ENCODE results near the gene MICALL2.
A peak's percentile ranks its signal among the peaks of the same experiment; 100 is the strongest.

MICALL2 gene

GRCh38 chr7:1432411-1433082 lies 26.7 kb downstream of the MICALL2 start:
- peak in 11 of 14 donors; percentile 9 to 52 (median 25) for DNase-seq

DNA sequence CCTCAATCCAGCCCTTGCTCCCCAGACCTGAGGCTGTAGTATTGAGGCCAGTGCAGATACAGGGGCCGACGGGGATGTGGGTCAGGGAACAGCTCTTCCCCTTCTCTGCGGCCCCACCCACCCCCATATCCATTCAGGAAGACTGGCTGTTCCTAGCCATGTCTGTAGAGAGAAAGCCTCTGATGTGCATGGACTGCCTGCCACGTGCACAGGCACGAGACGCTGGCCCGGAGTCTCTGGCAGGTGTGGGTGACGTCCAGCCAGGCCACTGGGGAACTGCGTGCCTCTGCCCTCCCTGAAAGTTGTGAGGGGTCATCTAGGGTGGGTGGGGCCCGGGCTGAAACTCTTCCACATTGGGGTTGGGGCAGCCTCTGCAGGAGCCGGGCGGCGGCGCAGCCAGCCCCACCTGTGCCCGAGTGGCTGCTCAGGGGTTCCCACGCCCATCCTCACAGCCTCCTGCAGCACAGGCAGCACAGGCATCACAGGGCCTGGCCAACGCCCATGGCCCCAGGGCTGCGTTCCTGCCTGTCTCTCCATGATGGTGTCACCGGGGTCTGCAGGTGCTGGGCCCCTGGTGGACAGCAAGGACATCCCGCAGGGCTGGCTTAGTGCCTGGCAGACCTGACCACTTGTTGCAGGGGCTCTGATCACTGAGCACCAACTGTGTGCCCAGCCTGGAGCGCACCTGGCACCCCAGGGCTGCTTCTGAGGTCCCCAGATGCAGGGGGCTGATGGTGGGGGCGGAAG lies 27.5 kb downstream of the MICALL2 start:
- DNase-seq, result no peak

DNA sequence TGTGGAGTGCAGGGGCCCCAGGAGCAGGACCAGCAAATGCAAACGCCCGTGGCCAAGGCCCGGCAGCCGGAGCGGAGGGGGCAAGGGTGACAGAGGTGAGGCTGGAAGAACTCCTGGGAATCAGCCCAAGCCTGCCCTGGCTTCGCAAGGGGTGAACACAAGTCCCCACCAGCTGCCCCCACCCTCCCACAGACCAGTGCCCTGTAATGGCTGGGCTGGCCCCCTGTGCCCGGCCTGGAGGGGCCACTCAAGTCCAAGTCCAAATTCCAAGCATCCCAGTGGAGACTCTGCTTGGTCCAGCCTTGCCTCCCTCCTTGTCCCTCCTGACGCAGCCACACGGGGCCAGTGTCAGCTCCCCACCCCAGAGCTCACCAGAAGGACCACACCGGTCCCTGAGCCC lies 28.0 kb downstream of the MICALL2 start:
- DNase-seq, result no peak

- DNase-seq, result no peak
Observed at GRCh38 chr7:1430056-1430845, 29.0 kb downstream of the MICALL2 start.

DNA sequence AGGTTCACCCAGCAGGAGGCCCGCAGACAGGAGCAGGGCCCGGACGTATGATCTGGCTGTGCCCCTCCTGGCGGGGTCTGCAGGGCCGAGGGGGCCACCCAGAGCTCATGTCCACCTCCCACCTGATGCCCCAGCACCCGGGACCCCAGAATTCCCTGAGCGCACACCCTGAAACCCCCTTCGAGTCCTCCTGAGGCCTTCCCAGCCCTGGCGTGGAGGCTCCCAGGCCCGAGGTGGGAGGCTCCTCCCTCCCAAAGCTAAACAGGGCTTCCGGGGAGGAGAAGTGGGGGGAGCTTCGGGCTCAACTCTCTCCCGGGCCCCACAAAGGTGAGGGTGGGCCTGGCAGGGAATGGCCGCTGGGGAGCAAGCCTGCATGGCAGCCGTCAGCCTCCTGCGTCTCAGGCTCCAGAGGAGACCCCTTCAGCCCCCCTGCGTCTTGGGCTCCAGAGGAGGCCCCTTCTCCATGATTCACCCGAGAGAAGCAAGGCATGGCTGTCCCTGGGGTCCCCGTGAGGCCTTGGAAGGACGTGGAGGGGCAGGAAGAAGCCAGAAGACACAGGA lies 30.2 kb downstream of the MICALL2 start:
- DNase-seq, result no peak

- no peak for DNase-seq
Observed at GRCh38 chr7:1427064-1427657, 32.1 kb downstream of the MICALL2 start.

GRCh38 chr7:1426474-1426873 lies 32.8 kb downstream of the MICALL2 start:
- no peak for DNase-seq

DNA sequence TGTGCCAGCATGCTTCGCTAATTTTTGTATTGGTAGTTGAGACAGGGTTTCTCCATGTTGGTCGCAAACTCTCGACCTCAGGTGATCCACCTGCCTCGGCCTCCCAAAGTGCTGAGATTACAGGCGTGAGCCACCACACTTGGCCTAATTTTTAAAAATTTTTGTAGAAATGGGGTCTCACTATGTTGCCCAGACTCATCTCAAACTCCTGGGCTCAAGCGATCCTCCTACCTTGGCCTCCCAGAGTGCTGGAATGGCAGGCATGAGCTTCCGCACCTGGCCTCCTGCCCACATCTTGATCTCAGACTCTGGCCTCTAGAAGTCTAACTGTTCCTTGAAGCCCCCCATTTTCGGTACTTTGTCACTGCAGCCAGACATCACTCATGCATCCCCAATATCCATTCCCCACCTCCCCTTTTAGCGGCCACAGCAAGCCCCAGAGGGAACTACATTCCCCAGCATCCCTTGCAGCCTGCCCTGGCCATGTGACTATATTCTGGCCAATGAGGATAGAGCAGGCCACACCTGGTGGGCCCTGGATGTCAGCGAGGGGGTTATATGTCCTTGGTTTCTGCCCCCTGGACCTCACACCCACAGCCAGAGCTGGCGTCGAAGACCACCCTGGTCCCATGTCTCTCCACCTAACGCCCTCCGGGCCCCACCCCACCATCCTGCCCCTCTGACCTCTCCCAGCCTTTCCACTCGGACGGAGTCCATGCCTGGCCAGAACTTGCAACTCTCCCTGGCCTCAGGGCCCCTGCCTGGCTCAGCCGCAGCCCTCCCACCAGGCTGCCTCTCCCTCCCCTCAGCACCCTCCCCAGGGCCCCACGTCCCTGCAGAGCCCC lies 33.8 kb downstream of the MICALL2 start:
- DNase-seq, result no peak

DNA sequence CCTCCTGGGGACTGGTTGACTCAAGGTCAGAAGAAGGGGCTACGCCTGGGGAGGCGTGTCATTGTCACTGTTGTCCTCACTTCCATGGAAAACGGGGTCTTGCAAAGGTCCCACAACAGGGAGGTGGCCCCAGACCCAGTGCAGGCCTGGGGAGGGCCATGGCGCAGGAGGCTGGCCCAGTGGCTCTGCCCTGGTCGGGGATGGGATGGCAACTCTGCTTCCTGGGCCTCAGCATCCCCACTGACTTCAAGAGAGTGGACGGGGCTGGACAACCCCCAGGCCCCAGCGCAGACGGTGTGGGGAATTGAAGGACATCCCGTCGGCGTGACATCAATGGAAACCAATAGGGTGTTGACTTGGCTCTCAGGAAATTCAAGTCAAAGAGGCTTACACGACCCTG lies 35.2 kb downstream of the MICALL2 start:
- DNase-seq, result no peak

- no peak for DNase-seq
Observed at GRCh38 chr7:1423264-1423811, 35.9 kb downstream of the MICALL2 start.

DNA sequence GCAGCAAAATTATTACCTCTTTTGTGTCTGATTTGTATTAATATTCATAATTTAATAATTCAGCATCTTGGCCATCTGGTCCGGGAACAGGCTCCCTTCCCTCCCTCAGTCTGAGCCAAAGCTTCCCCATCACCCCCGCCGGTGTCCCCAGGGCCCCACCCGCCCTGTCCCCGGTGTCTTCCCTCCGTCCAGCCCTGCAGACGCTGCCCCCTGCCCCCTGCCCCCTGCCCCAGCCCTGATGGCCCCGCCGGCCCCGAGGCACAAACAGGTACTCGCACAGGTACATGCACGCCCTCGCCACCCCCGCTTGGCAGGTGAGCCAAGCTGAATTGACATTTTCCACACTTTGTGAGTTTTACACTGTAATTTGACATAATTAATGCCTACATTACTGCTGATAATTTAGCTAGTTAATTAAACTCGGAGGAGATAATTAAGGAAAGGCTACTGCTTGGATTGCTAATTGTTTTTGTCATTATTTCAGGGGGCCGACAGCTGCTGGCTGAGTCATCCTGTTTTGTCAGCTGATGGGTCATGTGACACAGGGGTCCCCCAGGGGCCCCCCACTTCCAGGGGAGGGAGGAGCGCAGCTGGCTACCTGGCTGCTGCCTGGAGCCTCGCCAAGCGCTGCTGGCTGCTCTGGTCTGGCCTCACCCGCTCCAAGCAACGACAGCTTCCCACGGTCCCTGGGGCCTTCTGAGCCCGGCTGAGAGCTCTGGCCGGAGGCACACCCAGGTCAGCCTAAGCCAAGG lies 36.6 kb downstream of the MICALL2 start:
- DNase-seq, result no peak

- no peak for DNase-seq
Observed at GRCh38 chr7:1421946-1422345, 37.3 kb downstream of the MICALL2 start.

- DNase-seq, result no peak
Observed at GRCh38 chr7:1421020-1421790, 38.1 kb downstream of the MICALL2 start.

GRCh38 chr7:1419688-1420087 lies 39.6 kb downstream of the MICALL2 start:
- no peak for DNase-seq

GRCh38 chr7:1419310-1419634 lies 40.0 kb downstream of the MICALL2 start:
- DNase-seq, result no peak

GRCh38 chr7:1418505-1419309 lies 40.6 kb downstream of the MICALL2 start:
- no peak for DNase-seq

- no peak for DNase-seq
Observed at GRCh38 chr7:1415389-1415990, 43.8 kb downstream of the MICALL2 start.

DNA sequence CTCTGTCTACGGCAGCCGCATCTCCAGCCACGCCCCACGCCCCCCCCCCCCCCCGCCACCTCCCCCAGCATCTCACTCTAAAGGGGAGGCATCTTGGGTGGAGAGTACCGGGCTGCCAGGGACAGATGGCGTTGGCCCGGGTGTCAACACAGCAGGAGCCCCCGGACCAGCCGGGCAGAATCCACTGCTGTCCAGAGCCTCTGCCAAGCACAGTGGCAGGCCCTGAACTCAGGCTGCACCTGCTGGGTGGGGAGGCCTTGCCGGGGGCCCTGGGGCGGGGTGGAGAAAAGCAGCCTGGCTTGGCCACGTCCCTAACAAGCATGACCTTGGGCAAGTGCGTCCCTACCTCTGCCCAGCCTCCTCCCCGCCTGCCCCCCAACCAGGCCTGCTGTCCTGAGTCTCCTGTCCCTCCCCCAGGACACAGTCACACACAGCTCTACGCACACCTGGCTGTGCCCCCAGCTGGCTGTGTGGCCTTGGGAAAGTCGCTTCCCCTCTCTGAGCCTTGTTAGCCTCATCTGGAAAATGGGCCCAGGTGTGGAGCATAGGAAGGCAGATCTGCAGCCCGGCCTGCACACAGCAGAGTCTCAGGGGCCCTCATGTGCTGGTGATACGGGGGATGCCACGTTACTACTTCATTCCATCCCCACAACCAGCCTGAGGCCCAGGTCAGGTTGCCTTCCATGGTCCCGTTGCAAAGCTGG lies 45.2 kb downstream of the MICALL2 start:
- peak in 1 of 14 donors; percentile 86 for DNase-seq

Measured in C1 segment of cervical spinal cord (tissue), 14 donors.